Kidney glomerular epithelial cell (primary cell): ENCODE results near the gene MAGEA4.

Source experiments
- DNase-seq: peaks from one replicate; lab custom pipeline; 2025; lab: John Stamatoyannopoulos, UW

The MAGEA4 gene

DNA sequence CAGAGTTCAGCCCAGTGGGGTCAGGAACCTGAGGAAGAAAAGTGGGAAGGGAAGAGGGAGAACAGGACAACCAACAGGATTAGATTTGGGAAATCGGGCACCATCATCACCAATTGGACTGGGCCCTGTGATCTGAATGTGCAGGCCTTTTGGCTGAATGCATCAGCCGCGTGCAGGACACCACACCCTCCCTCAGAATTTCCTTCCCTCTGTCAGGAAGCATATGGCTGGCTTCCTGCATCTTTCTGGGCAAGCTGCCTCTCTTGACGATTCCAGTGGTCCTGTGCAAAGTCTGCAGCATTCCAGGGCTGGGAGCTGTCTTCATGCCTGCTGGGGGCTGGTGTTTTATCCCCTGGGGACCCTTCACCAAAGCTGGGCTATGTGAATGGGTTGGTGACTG is 16.4 kb downstream of the MAGEA4 start:
- no peak for DNase-seq

GRCh38 chrX:151935358-151935757 is 22.7 kb downstream of the MAGEA4 start:
- DNase-seq = no peak

- DNase-seq = no peak
Observed at GRCh38 chrX:151938172-151938571, 25.5 kb downstream of the MAGEA4 start.

DNA sequence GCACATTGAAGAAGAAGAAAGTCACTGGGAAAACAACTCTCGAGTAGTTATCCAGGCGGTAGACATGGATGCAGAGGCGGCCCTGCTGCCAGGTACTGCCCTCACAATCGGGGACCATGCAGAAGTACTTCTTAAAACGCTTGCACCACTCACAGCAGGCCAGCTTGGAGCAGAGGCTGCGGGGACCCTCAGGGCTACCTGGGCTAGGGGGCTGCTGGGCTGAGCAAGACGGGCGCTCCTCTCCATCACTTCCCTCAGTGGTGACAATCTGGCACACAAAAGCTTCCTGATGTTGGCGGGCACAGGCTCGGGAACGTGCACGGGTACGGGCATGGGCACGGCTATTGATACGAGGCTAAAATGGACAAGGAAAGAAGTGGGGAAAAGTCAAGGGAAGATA is 42.0 kb downstream of the MAGEA4 start:
- DNase-seq = no peak

GRCh38 chrX:151958101-151958500 is 45.4 kb downstream of the MAGEA4 start:
- no peak for DNase-seq

DNA sequence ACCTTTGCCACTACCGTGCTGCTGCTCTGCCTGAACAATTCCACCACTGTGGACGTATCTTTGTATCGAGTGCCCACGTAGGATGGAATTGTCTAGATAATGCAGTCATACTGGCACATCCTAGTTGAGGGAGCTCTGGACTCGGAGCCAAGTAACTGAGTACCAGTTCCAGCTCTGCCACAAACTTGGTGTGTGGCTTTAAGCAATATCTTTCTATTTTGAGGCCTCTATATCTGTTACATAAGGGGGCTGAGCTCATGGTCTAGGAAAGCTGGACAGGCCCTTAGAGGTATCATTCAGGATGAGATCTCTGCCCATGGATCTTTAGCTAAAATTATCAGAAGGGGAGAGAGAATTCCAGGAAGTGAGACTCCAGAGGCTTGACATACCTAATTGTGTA is 49.3 kb downstream of the MAGEA4 start:
- DNase-seq = no peak

DNA sequence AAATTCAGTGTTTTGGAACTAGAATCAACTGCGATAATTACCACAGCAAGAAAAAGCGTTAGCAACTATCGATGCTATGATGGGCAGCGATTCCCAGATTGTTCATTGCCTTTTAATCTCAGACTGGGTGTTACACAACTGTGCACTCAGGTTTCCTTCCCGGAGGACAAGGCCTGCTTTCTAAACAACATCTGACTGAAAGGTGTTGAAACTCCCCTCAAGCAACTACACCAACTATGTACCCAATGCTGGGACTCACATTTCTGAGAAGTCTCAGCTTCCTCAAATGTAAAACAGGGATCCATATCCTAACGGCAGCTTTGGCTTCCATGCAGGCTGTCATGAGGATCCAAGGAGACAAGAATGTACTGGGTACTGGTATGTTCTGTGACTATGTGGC is 53.5 kb downstream of the MAGEA4 start:
- DNase-seq = no peak

DNA sequence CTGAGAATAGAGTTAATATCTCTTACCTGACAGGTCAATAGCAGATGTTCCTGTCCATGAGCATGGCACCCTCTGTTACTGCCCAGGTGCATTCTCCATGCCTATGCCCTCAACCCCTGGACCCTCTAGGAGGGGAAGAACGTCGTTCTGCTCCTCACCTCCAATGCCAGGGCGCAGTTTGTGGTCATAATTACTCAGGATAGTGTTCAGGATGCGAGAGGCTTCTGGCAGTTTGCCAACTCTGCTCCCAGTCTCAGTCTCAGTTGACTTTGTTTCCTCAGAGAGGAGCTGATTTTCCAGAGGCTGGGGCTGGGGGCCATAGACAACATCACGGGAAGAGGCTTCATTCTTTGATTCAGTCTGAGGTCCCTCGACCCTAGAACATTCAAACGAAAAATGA is 57.3 kb downstream of the MAGEA4 start:
- no peak for DNase-seq

DNA sequence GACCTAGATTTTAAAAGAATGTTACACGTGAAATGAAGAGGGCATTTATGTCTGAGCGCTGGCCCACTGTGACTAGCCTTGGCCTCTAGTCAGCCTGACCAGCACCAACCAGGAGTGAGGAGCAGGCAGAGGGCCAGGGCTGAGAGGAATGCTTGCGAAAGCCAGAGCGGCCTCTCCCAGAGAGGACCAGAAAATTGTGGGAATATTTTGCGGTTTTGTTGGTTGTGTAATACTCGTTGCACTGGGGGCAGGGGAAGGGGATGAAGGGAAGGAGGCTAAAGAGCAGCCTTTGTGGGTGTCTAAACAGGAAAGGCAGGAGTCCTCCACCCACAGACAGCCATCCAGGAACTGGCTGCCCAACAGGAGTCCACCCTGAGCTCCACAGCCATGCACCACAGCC is 58.0 kb downstream of the MAGEA4 start:
- DNase-seq = no peak

- no peak for DNase-seq
Observed at GRCh38 chrX:151973060-151973661, 60.5 kb downstream of the MAGEA4 start.

GRCh38 chrX:151973851-151974335 is 61.2 kb downstream of the MAGEA4 start:
- DNase-seq = no peak
